SU-DHL-6 (cell line): ENCODE data around the gene SLX9.

Experiments used
- H2AFZ ChIP-seq: fragments of 200-600 bp; sonication (generic); 2 replicates; pipeline ENCODE4 v1.6.1; 2014; ENCODE audit warnings: low read depth, mild to moderate bottlenecking, moderate library complexity, mixed read lengths, antibody characterized with exemption, low read length; ENCODE audit not compliant: severe bottlenecking
- H3F3A ChIP-seq: fragments of 200-600 bp; shearing (Covaris generic); 2 replicates; pipeline ENCODE4 v1.6.0; 2016; ENCODE audit warnings: antibody characterized with exemption, mild to moderate bottlenecking; ENCODE audit not compliant: insufficient read depth
- H3K27ac ChIP-seq: fragments of 200-600 bp; sonication (generic); 2 replicates; pipeline ENCODE4 v1.5.1; 2016; ENCODE audit warnings: low read depth, mild to moderate bottlenecking, low read length, moderate library complexity, mixed read lengths
- H3K27me3 ChIP-seq: fragments of 200-600 bp; sonication (generic), shearing (Covaris generic); 2 replicates; pipeline ENCODE4 v1.6.0; 2014; ENCODE audit warnings: mild to moderate bottlenecking, low read length
- H3K36me3 ChIP-seq: fragments of 200-600 bp; sonication (generic); 2 replicates; pipeline ENCODE4 v1.6.1; 2014; ENCODE audit warnings: mild to moderate bottlenecking, low read length, mixed read lengths
- H3K4me2 ChIP-seq: fragments of 300-600, 200-600 bp; shearing (Covaris generic), sonication (generic); 2 replicates; pipeline ENCODE4 v1.6.0; 2014; ENCODE audit warnings: low read length, low read depth, mild to moderate bottlenecking; ENCODE audit not compliant: poor library complexity, severe bottlenecking
- H3K4me3 ChIP-seq: fragments of 200-600 bp; sonication (generic); 2 replicates; pipeline ENCODE4 v1.5.1; 2014; ENCODE audit warnings: antibody characterized with exemption, low read length, mild to moderate bottlenecking, mixed read lengths; ENCODE audit not compliant: insufficient read depth, poor library complexity, severe bottlenecking
- H3K79me2 ChIP-seq: fragments of 200-600 bp; sonication (generic); 2 replicates; pipeline ENCODE4 v1.6.1; 2014; ENCODE audit warnings: mild to moderate bottlenecking, low read length, moderate library complexity; ENCODE audit not compliant: insufficient read depth
- H3K9ac ChIP-seq: fragments of 200-600 bp; sonication (generic); 2 replicates; pipeline ENCODE4 v1.7.0; 2014; ENCODE audit warnings: mild to moderate bottlenecking, low read length
- H3K9me2 ChIP-seq: fragments of 200-600 bp; sonication (generic); replicated peaks from 2 replicates; pipeline ENCODE4 v1.6.1; 2014; ENCODE audit warnings: low read length; ENCODE audit not compliant: insufficient read depth
- H3K9me3 ChIP-seq: fragments of 200-600 bp; sonication (generic); 2 replicates; pipeline ENCODE4 v1.6.1; 2014; ENCODE audit warnings: low read length, mixed read lengths; ENCODE audit not compliant: insufficient read depth
- H4K20me1 ChIP-seq: fragments of 200-600 bp; sonication (generic); 2 replicates; pipeline ENCODE4 v1.6.1; 2014; ENCODE audit warnings: low read depth, mild to moderate bottlenecking, antibody characterized with exemption, low read length, moderate library complexity, mixed read lengths
- CTCF ChIP-seq: fragments of 200-600 bp; sonication (generic); IDR thresholded peaks from one replicate; pipeline ENCODE4 v1.5.1; 2017; ENCODE audit warnings: antibody characterized with exemption, mild to moderate bottlenecking, low read length, moderate library complexity; ENCODE audit not compliant: insufficient read depth, poor library complexity, severe bottlenecking
- EZH2phosphoT487 ChIP-seq: fragments of 200-600 bp; sonication (generic), shearing (Covaris generic); conservative IDR thresholded peaks from 2 replicates; pipeline ENCODE4 v1.6.1; 2018; ENCODE audit warnings: mild to moderate bottlenecking, antibody characterized with exemption, low read length, moderate library complexity, mixed read lengths

The SLX9 gene

DNA sequence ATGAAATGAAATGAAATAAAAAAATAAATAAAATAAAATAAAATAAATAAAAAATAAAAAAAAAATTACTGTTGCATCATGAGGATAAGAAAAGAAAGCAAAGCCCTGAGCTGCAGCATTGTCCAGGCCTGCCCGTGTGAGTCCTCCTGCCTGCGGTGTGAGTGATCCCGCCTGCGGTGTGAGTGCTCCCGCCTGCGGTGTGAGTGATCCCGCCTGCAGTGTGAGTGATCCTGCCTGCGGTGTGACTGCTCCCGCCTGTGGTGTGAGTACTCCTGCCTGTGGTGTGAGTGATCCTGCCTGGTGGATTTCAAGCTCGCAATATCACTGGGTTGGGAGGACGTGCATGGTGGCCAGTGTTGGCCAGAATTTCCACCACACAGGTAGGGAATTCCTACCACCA lies 44.0 kb upstream of the SLX9 start:
- Histone ChIP-seq H3K27me3 (no peaks in the 10 kb centered on the region), H3K4me3 (no peak overlapping the region), H3K36me3 (no peaks in the 10 kb centered on the region), H3K27ac (no peak overlapping the region), H3F3A (no peaks in the 10 kb centered on the region), H3K79me2 (no peaks in the 10 kb centered on the region), H3K9ac (no peak overlapping the region), H3K4me2 (no peak overlapping the region), H4K20me1 (no peaks in the 10 kb centered on the region), H2AFZ (no peak overlapping the region), H3K9me3 (no peaks in the 10 kb centered on the region), H3K9me2 (no peaks in the 10 kb centered on the region)
- no peak for TF ChIP-seq EZH2phosphoT487
- no peak for TF ChIP-seq CTCF

DNA sequence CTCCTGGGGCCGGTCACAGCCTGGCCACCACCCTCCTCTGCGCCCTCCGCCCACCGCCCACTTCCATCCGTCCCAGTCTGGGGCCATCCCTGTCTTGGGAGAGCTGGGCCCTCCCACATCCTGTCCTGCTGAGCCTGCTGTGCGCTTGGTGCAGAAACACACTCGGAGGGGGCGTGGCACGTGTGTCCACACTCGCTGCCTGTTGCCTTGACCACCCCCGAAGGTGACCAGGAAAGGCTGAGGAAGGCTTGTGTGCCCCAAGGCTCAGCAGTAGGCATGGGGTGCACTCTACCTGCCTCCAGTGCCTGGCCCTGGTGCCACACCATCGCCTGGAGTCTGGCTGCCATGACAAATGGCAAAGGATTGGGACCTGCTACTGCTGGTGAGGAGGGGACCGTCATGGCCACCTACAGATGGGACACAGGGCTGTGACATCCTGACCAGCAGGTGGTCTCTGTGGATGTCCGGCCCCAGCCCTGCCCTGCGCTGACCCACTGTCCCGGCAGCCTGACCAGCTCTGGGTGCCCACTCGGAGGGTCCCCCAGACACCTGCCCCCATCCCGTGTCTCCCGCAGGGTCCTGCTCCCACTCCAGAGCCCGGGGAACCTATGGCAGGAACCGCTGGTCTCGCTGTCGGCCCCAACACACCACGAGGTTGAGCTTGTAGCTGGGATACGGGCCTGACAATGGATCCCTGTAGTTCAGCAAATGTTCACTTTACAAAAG lies 43.1 kb upstream of the SLX9 start:
- no peaks in the 10 kb centered on the region for H3K79me2 ChIP-seq
- no peak overlapping the region for H2AFZ ChIP-seq
- no peaks in the 10 kb centered on the region for H3K27me3 ChIP-seq
- no peaks in the 10 kb centered on the region for H3K9me2 ChIP-seq
- no peak for TF ChIP-seq EZH2phosphoT487
- TF ChIP-seq CTCF = no peak
- H3K36me3 ChIP-seq = no peaks in the 10 kb centered on the region
- no peak overlapping the region for H3K9ac ChIP-seq
- H3K9me3 ChIP-seq = no peaks in the 10 kb centered on the region
- H4K20me1 ChIP-seq = no peaks in the 10 kb centered on the region
- no peak overlapping the region for H3K27ac ChIP-seq
- H3F3A ChIP-seq = no peaks in the 10 kb centered on the region
- no peak overlapping the region for H3K4me3 ChIP-seq
- H3K4me2 ChIP-seq = no peak overlapping the region

DNA sequence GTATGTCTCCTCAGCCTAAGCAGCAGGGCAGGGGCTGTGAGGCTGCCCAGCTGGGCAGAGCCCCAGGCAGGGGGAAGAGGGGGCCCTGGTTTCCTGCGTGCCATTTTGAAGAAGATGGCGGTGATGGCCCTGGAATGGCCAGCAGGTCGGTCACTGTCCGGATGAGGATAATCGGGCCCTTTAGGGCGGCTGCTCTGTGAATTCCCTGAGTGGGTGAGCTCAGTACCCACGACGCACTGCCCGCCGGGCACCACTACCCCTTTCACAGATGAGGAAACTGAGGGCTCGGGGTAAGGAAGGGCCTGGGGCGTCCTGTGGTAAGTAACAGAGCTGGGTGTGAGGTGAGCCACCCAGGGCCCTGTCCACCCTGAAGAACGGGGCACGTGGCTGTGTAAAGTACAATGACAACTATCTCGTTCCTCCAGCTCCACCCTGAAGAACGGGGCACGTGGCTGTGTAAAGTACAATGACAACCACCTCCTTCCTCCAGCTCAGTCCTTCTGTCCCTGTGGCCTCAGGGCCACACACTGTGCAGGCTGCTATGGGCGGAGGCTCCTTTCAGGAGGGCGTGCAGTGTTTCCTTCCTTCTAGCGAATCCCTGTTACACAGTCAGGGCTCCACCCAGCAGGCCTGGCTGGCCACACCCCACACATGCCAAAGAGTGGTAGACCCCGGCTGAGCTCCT lies 42.4 kb upstream of the SLX9 start:
- Histone ChIP-seq H2AFZ (no peak overlapping the region), H3K27me3 (no peaks in the 10 kb centered on the region)

More for the DNA sequence above, 42.4 kb upstream of the SLX9 start:
- H3F3A ChIP-seq = no peaks in the 10 kb centered on the region
- TF ChIP-seq CTCF = no peak
- TF ChIP-seq EZH2phosphoT487 = no peak
- H3K9me3 ChIP-seq = no peaks in the 10 kb centered on the region
- no peaks in the 10 kb centered on the region for H3K9me2 ChIP-seq
- no peaks in the 10 kb centered on the region for H3K79me2 ChIP-seq
- H3K4me3 ChIP-seq = no peak overlapping the region
- H3K9ac ChIP-seq = no peak overlapping the region
- H3K4me2 ChIP-seq = no peak overlapping the region
- H3K36me3 ChIP-seq = no peaks in the 10 kb centered on the region
- no peaks in the 10 kb centered on the region for H4K20me1 ChIP-seq
- H3K27ac ChIP-seq = no peak overlapping the region
